ENCODE results near the gene CXCL12.

DNA sequence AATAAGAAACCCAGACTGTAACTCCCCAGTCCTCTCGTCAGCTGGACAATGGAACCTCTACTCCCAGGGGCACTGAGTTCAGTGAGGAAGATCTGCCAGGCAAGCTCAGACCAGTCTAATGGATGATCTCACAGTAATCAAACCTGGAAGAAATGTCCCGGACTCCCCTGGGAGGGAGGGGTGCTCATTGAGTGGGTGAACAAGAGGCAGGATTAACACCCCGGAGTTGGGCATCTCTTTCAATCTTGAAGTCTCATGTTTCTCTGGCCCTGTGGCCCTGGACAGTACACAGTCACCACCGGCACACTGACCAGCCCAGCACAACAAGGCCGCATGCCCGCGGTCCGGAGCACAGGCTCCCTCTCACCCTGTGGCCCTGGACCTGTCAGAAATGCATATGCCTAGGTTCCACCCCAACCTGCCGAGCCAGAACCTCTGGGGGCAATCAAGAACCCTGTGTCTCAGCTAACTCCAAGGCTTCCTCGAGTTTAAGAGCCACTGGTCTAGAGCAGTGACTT, 27.8 kb downstream of the CXCL12 start:
- TF ChIP-seq FOXM1 (IDR thresholded peaks at IDR 0.05; ENCODE audit: borderline replicate concordance) (no peak), LEF1 (IDR thresholded peaks at IDR 0.05; ENCODE audit: borderline replicate concordance) (no peak), BHLHE40 (IDR thresholded peaks at IDR 0.05; ENCODE audit: borderline replicate concordance) (no peak), FOXA1 (IDR thresholded peaks at IDR 0.05) (no peak), ZNF384 (IDR thresholded peaks at IDR 0.05) (no peak), L3MBTL2 (conservative IDR thresholded peaks at IDR 0.05) (no peak), ELF4 (IDR thresholded peaks at IDR 0.05) (no peak), CTBP1 (IDR thresholded peaks at IDR 0.05; ENCODE audit: borderline replicate concordance) (no peak), NFRKB (IDR thresholded peaks at IDR 0.05) (no peak), HDGF (IDR thresholded peaks at IDR 0.05; ENCODE audit: borderline replicate concordance) (no peak)

Data from HEK293T (cell line).